ENCODE measurements around the gene KIAA1958. TPM values are rescaled to one million over a fixed set of nuclear protein-coding genes. Genes with fewer than 3 reads are reported as not detected.

The KIAA1958 gene
- total RNA-seq, 6 experiments from 2014 or later, result 3.5 to 9.7 (median 4.5) TPM

- peaks cover 81% of the 10 kb centered on the region for H3K4me1 Mint-ChIP-seq (ENCODE audit: low read depth)
- peaks cover 6% of the 10 kb centered on the region for H3K36me3 Mint-ChIP-seq (ENCODE audit: low read depth)
- H3K4me3 Mint-ChIP-seq, result no peak overlapping the region
- no peak for DNase-seq
- TF ChIP-seq CTCF (IDR thresholded peaks at IDR 0.05), result no peak
- no peak overlapping the region for H3K27ac Mint-ChIP-seq
- no peaks in the 10 kb centered on the region; the same call in 1 of the 2 replicates for H3K27me3 Mint-ChIP-seq (ENCODE audit: insufficient read depth)
- peaks cover 5% of the 10 kb centered on the region; the same call in 1 of the 2 replicates for H3K9me3 Mint-ChIP-seq
Measured at GRCh38 chr9:112553256-112553826, 66.7 kb downstream of the KIAA1958 start.

GRCh38 chr9:112554516-112554915 is 67.9 kb downstream of the KIAA1958 start:
- H3K4me1 Mint-ChIP-seq (ENCODE audit: low read depth), result peaks cover 81% of the 10 kb centered on the region

GRCh38 chr9:112555101-112555643 is 68.5 kb downstream of the KIAA1958 start:
- Mint-ChIP-seq H3K36me3 (ENCODE audit: low read depth) (peaks cover 6% of the 10 kb centered on the region), H3K4me3 (peak overlapping the region; percentile 68), H3K27ac (peak overlapping the region; percentile 84), H3K27me3 (ENCODE audit: insufficient read depth) (no peaks in the 10 kb centered on the region; the same call in 1 of the 2 replicates), H3K9me3 (peaks cover 5% of the 10 kb centered on the region; the same call in 1 of the 2 replicates), H3K4me1 (ENCODE audit: low read depth) (peaks cover 86% of the 10 kb centered on the region)
- DNase-seq, result no peak
- TF ChIP-seq CTCF (IDR thresholded peaks at IDR 0.05), result no peak

More at GRCh38 chr9:112554516-112554915, 67.9 kb downstream of the KIAA1958 start:
- Mint-ChIP-seq H3K9me3 (peaks cover 5% of the 10 kb centered on the region; the same call in 1 of the 2 replicates), H3K4me3 (peak overlapping the region; percentile 68), H3K27ac (peak overlapping the region; percentile 84), H3K36me3 (ENCODE audit: low read depth) (peaks cover 6% of the 10 kb centered on the region), H3K27me3 (ENCODE audit: insufficient read depth) (no peaks in the 10 kb centered on the region; the same call in 1 of the 2 replicates)
- no peak for TF ChIP-seq CTCF (IDR thresholded peaks at IDR 0.05)
- peak; percentile 63 for DNase-seq

GRCh38 chr9:112555844-112556482 is 69.3 kb downstream of the KIAA1958 start:
- Mint-ChIP-seq H3K9me3 (peaks cover 5% of the 10 kb centered on the region; the same call in 1 of the 2 replicates), H3K36me3 (ENCODE audit: low read depth) (peaks cover 6% of the 10 kb centered on the region), H3K4me3 (peak overlapping the region; percentile 70), H3K27me3 (ENCODE audit: insufficient read depth) (no peaks in the 10 kb centered on the region; the same call in 1 of the 2 replicates), H3K4me1 (ENCODE audit: low read depth) (peaks cover 89% of the 10 kb centered on the region), H3K27ac (peak overlapping the region; percentile 82)
- no peak for TF ChIP-seq CTCF (IDR thresholded peaks at IDR 0.05)
- no peak for DNase-seq

- DNase-seq, result peak; percentile 91
- Mint-ChIP-seq H3K36me3 (ENCODE audit: low read depth) (peaks cover 6% of the 10 kb centered on the region), H3K27me3 (ENCODE audit: insufficient read depth) (no peaks in the 10 kb centered on the region; the same call in 1 of the 2 replicates), H3K4me1 (ENCODE audit: low read depth) (peaks cover 87% of the 10 kb centered on the region), H3K27ac (peak overlapping the region; percentile 82), H3K4me3 (peak overlapping the region; percentile 70), H3K9me3 (peaks cover 5% of the 10 kb centered on the region; the same call in 1 of the 2 replicates)
- TF ChIP-seq CTCF (IDR thresholded peaks at IDR 0.05), result no peak
Measured at GRCh38 chr9:112556497-112557442, 70.1 kb downstream of the KIAA1958 start.

Measured in HFFc6 (cell line).